ENCODE data around the gene ECD. TPM values are rescaled to one million over a fixed set of nuclear protein-coding genes. Genes with fewer than 3 reads are reported as not detected.

Gene ECD
- total RNA-seq, 1 experiment from 2014 or later = 47.4 TPM

Other genes with a start within 250 kb of the ECD start
- not detected in 2 replicates for gene PLA2G12B, start 213.2 kb downstream of the ECD start, total RNA-seq (2014; rRNA removed; shearing (Covaris generic))
- gene P4HA1, start 71.1 kb downstream of the ECD start, total RNA-seq (2014; rRNA removed; shearing (Covaris generic)) = 100 and 103 TPM in 2 replicates
- gene NUDT13, start 57.6 kb downstream of the ECD start, total RNA-seq (2014; rRNA removed; shearing (Covaris generic)) = 0.31 and 0.50 TPM in 2 replicates
- gene FAM149B1, start 111 bp upstream of the ECD start, total RNA-seq (2014; rRNA removed; shearing (Covaris generic)) = 15.4 and 28.8 TPM in 2 replicates
- gene DNAJC9, start 79.2 kb upstream of the ECD start, total RNA-seq (2014; rRNA removed; shearing (Covaris generic)) = 85.5 and 106 TPM in 2 replicates
- gene MRPS16, start 84.6 kb upstream of the ECD start, total RNA-seq (2014; rRNA removed; shearing (Covaris generic)) = 63.8 and 79.0 TPM in 2 replicates
- 0.08 and 0.25 TPM in 2 replicates for gene CFAP70, start 190.9 kb upstream of the ECD start, total RNA-seq (2014; rRNA removed; shearing (Covaris generic))
- 172 and 193 TPM in 2 replicates for gene ANXA7, start 246.1 kb upstream of the ECD start, total RNA-seq (2014; rRNA removed; shearing (Covaris generic))

Measured in SJSA1 (cell line).